Measurements from ENCODE around the gene RMI2. TPM values are rescaled to one million over a fixed set of nuclear protein-coding genes. Genes with fewer than 3 reads are reported as not detected.
A peak's percentile ranks its signal among the peaks of the same experiment; 100 is the strongest.

The RMI2 gene
- polyA plus RNA-seq, 3 donors = 21.6 to 28.7 (median 27.1) TPM

- no peak for DNase-seq (ENCODE audit: extremely low read depth in 1 of 11, low read depth in 9 of 11, low spot score in 4 of 11)
These were observed 3.0 kb upstream of the RMI2 start for GRCh38 chr16:11342021-11342855.

GRCh38 chr16:11346700-11347319 lies 1.6 kb downstream of the RMI2 start:
- no peak for DNase-seq (ENCODE audit: extremely low read depth in 1 of 11, low read depth in 9 of 11, low spot score in 4 of 11)

- no peak for DNase-seq (ENCODE audit: extremely low read depth in 1 of 11, low read depth in 9 of 11, low spot score in 4 of 11)
These were observed 2.6 kb downstream of the RMI2 start for GRCh38 chr16:11347831-11348230.

- DNase-seq (ENCODE audit: extremely low read depth in 1 of 11, low read depth in 9 of 11, low spot score in 4 of 11) = no peak
These were observed 3.7 kb downstream of the RMI2 start for GRCh38 chr16:11348737-11349598.

GRCh38 chr16:11349599-11350276 lies 4.5 kb downstream of the RMI2 start:
- no peak for DNase-seq (ENCODE audit: extremely low read depth in 1 of 11, low read depth in 9 of 11, low spot score in 4 of 11)

GRCh38 chr16:11350519-11350918 lies 5.3 kb downstream of the RMI2 start:
- DNase-seq (ENCODE audit: extremely low read depth in 1 of 11, low read depth in 9 of 11, low spot score in 4 of 11) = no peak

- DNase-seq (ENCODE audit: extremely low read depth in 1 of 11, low read depth in 9 of 11, low spot score in 4 of 11) = peak in 3 of 11 donors; percentile 60 to 67 (median 66)
These were observed 5.7 kb downstream of the RMI2 start for GRCh38 chr16:11350921-11351335.

- DNase-seq (ENCODE audit: extremely low read depth in 1 of 11, low read depth in 9 of 11, low spot score in 4 of 11) = no peak
These were observed 7.9 kb downstream of the RMI2 start for GRCh38 chr16:11353158-11353557.

- DNase-seq (ENCODE audit: extremely low read depth in 1 of 11, low read depth in 9 of 11, low spot score in 4 of 11) = no peak
These were observed 9.1 kb downstream of the RMI2 start for GRCh38 chr16:11354407-11354732.

- no peak for DNase-seq (ENCODE audit: extremely low read depth in 1 of 11, low read depth in 9 of 11, low spot score in 4 of 11)
These were observed 9.7 kb downstream of the RMI2 start for GRCh38 chr16:11354733-11355574.

- no peak for DNase-seq (ENCODE audit: extremely low read depth in 1 of 11, low read depth in 9 of 11, low spot score in 4 of 11)
These were observed 10.6 kb downstream of the RMI2 start for GRCh38 chr16:11355862-11356261.

GRCh38 chr16:11356573-11357331 lies 11.5 kb downstream of the RMI2 start:
- no peak for DNase-seq (ENCODE audit: extremely low read depth in 1 of 11, low read depth in 9 of 11, low spot score in 4 of 11)

- DNase-seq (ENCODE audit: extremely low read depth in 1 of 11, low read depth in 9 of 11, low spot score in 4 of 11) = no peak
These were observed 13.3 kb downstream of the RMI2 start for GRCh38 chr16:11358531-11358930.

GRCh38 chr16:11359370-11359769 lies 14.1 kb downstream of the RMI2 start:
- DNase-seq (ENCODE audit: extremely low read depth in 1 of 11, low read depth in 9 of 11, low spot score in 4 of 11) = peak in 8 of 11 donors; percentile 65 to 85 (median 77)

GRCh38 chr16:11360641-11361373 lies 15.5 kb downstream of the RMI2 start:
- DNase-seq (ENCODE audit: extremely low read depth in 1 of 11, low read depth in 9 of 11, low spot score in 4 of 11) = no peak

- DNase-seq (ENCODE audit: extremely low read depth in 1 of 11, low read depth in 9 of 11, low spot score in 4 of 11) = no peak
These were observed 16.6 kb downstream of the RMI2 start for GRCh38 chr16:11361701-11362451.

- no peak for DNase-seq (ENCODE audit: extremely low read depth in 1 of 11, low read depth in 9 of 11, low spot score in 4 of 11)
These were observed 18.6 kb downstream of the RMI2 start for GRCh38 chr16:11363927-11364258.

Measured in renal cortex interstitium (tissue), 11 donors.